Mesothelial cell of epicardium (in vitro differentiated cells): ENCODE results near the gene ZNF765. TPM values are rescaled to one million over a fixed set of nuclear protein-coding genes. Genes with fewer than 3 reads are reported as not detected.
"Not testable (repeated sequence)": the region's sequence is repeated elsewhere in the genome, so short reads cannot be mapped to it uniquely, and the experiment has no call there.

ENCODE experiments used
- DNase-seq, 2 experiments: peaks; one replicate each; pipeline ENCODE4 v3.0.0; 2021; ENCODE audit warnings: low spot score in 2 of 2; ENCODE audit not compliant: unreplicated experiment in 2 of 2
- H3K27ac Mint-ChIP-seq: 2 replicates; pipeline ENCODE4 v1.8.0; 2021; ENCODE audit warnings: mixed read lengths
- H3K27me3 Mint-ChIP-seq: 2 replicates; pipeline ENCODE4 v1.8.0; 2021; ENCODE audit warnings: low read depth, mixed read lengths
- H3K36me3 Mint-ChIP-seq: 2 replicates; pipeline ENCODE4 v1.8.0; 2021; ENCODE audit warnings: mixed read lengths
- H3K4me1 Mint-ChIP-seq: 2 replicates; pipeline ENCODE4 v1.8.0; 2021; ENCODE audit warnings: mixed read lengths
- H3K4me3 Mint-ChIP-seq: 2 replicates; pipeline ENCODE4 v1.8.0; 2021; ENCODE audit warnings: mild to moderate bottlenecking, moderate library complexity, mixed read lengths
- H3K9me3 Mint-ChIP-seq: 2 replicates; pipeline ENCODE4 v1.8.0; 2021; ENCODE audit warnings: mixed read lengths
- CTCF ChIP-seq: fragments of 200-600 bp; sonication (generic); IDR thresholded peaks from one replicate; pipeline ENCODE4 v1.5.0; 2021; ENCODE audit warnings: antibody characterized with exemption; ENCODE audit not compliant: unreplicated experiment
- total RNA-seq: library from RNA; stranded (reverse); gene quantifications from 3 replicates; pipeline ENCODE4 v1.2.1, GENCODE V29; 2021

Gene ZNF765
- 15.5 to 17.7 TPM (median 16.1 TPM) in 3 replicates for total RNA-seq

- Mint-ChIP-seq H3K4me1 (peaks cover 22% of the 10 kb centered on the region), H3K4me3 (peak within 1 kb of the TSS; percentile 96), H3K27ac (peak within 1 kb of the TSS; percentile 98), H3K27me3 (no peaks in the 10 kb centered on the region), H3K36me3 (peaks cover 11% of the 10 kb centered on the region), H3K9me3 (peaks cover 5% of the 10 kb centered on the region)
- peak; percentile 62 for TF ChIP-seq CTCF
- DNase-seq = peak; percentile 93 to 99
These were observed at the start of gene ZNF765 for GRCh38 chr19:53394974-53395839. Gene ZNF765, plus strand, starts transcription at chr19:53395149. Its CDS starts 2,867 bp downstream, at chr19:53398016.

- H3K4me3 Mint-ChIP-seq = no peak overlapping the region
- H3K9me3 Mint-ChIP-seq = peaks cover 63% of the 10 kb centered on the region
- H3K36me3 Mint-ChIP-seq = peaks cover 57% of the 10 kb centered on the region
- no peak for DNase-seq
- no peak overlapping the region for H3K27ac Mint-ChIP-seq
- no peaks in the 10 kb centered on the region for H3K27me3 Mint-ChIP-seq
- no peak for TF ChIP-seq CTCF
- H3K4me1 Mint-ChIP-seq = no peaks in the 10 kb centered on the region
These were observed 39.2 kb upstream of the ZNF765 start for GRCh38 chr19:53355739-53356138.

GRCh38 chr19:53357821-53358581, 36.9 kb upstream of the ZNF765 start:
- H3K9me3 Mint-ChIP-seq = peaks cover 41% of the 10 kb centered on the region
- H3K4me1 Mint-ChIP-seq = no peaks in the 10 kb centered on the region
- no peaks in the 10 kb centered on the region for H3K27me3 Mint-ChIP-seq
- no peak overlapping the region for H3K4me3 Mint-ChIP-seq
- no peak overlapping the region for H3K27ac Mint-ChIP-seq
- no peak for TF ChIP-seq CTCF
- DNase-seq = no peak
- H3K36me3 Mint-ChIP-seq = peaks cover 34% of the 10 kb centered on the region

GRCh38 chr19:53360056-53360455, 34.9 kb upstream of the ZNF765 start:
- DNase-seq, H3K27me3 Mint-ChIP-seq, H3K27ac Mint-ChIP-seq, H3K4me1 Mint-ChIP-seq, H3K4me3 Mint-ChIP-seq: not testable (repeated sequence)
- peaks cover 22% of the 10 kb centered on the region for H3K36me3 Mint-ChIP-seq
- H3K9me3 Mint-ChIP-seq = peaks cover 28% of the 10 kb centered on the region

GRCh38 chr19:53365134-53365898, 29.6 kb upstream of the ZNF765 start, which contains the start of gene ZNF525:
Gene ZNF525, plus strand, starts transcription at chr19:53365705. Its CDS starts 6,577 bp downstream, at chr19:53372282.
- Mint-ChIP-seq H3K4me3 (peak within 1 kb of the TSS; percentile 92), H3K4me1 (peaks cover 28% of the 10 kb centered on the region)

More at GRCh38 chr19:53365134-53365898, 29.6 kb upstream of the ZNF765 start, which contains the start of gene ZNF525:
- peak; percentile 91 to 95 for DNase-seq
- Mint-ChIP-seq H3K9me3 (no peaks in the 10 kb centered on the region), H3K27me3 (no peaks in the 10 kb centered on the region), H3K27ac (peak within 1 kb of the TSS; percentile 96), H3K36me3 (no peaks in the 10 kb centered on the region)
- TF ChIP-seq CTCF = peak; percentile 47
